ENCODE results near the gene ARFGAP2. TPM values are rescaled to one million over a fixed set of nuclear protein-coding genes. Genes with fewer than 3 reads are reported as not detected.

ARFGAP2 gene
- total and polyA plus RNA-seq, 2 of the 8 experiments (the other 6 are each of a cell fraction or from before 2014, with no cell fraction given) = 50.2 to 64.0 TPM

GRCh38 chr11:47181271-47181670 lies 4.6 kb upstream of the ARFGAP2 start (continued):
- no peak for TF ChIP-seq RXRA (IDR thresholded peaks at IDR 0.05; ENCODE audit: insufficient read depth, low read depth, low read length)
- no peak for TF ChIP-seq KDM5A (IDR thresholded peaks at IDR 0.05; ENCODE audit: low read length)
